ENCODE data around the gene NGDN.

The NGDN gene

DNA sequence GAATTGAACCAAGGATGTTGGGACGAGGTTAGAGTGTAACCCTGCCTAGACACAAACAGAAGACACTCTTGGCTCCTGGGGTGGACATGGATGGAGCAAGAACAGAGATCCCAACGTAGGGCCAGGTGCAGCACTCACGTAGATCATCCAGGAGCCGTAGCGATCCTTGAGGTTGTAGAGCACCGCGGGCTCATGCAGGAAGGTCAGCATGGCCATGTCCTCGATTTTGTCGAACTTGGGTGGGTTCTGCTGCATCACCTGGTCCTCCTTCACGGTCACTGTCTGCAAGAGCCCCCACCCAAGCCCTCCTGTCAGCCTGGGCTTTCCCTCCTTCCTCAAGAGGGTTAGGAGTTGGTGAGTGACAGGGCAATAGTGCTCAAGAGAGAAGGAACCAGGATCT is 36.6 kb upstream of the NGDN start:
- H3K9me3 ChIP-seq (ENCODE audit: control insufficient read depth, low read length) = no peaks in the 10 kb centered on the region

DNA sequence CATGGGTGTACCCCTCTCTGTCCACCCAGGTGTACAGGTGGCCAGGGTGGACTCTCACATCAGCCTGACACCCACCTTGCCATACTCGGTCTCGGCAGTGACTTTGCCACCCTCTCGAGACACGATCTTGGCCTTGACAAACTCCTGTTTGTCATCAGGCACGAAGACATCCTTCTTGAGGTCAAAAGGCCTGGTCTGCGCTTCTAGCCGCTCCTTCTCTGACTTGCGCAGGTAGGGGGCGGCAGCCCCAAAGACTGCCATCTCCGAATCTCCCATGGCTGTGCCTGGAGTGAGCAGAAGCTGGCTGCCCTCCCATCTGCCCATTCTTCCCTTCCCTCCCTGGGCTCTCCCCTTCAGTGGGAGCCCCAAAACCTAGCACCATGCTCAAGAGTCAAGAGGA is 36.0 kb upstream of the NGDN start:
- Histone ChIP-seq H3K9ac (ENCODE audit: low read length) (no peak overlapping the region), H3K9me3 (ENCODE audit: control insufficient read depth, low read length) (no peaks in the 10 kb centered on the region), H3K4me3 (ENCODE audit: low read length) (no peak overlapping the region), H3K36me3 (ENCODE audit: control insufficient read depth, insufficient read depth, low read length, severe bottlenecking) (no peaks in the 10 kb centered on the region), H3K4me1 (ENCODE audit: control insufficient read depth, insufficient read depth, low read length) (no peaks in the 10 kb centered on the region), H3K27me3 (replicated peaks; ENCODE audit: control insufficient read depth, insufficient read depth, low read length) (peaks cover 54% of the 10 kb centered on the region)
- DNase-seq (ENCODE audit: low read depth) = no peak

More for the DNA sequence above, 36.6 kb upstream of the NGDN start:
- Histone ChIP-seq H3K9ac (ENCODE audit: low read length) (no peak overlapping the region), H3K4me1 (ENCODE audit: control insufficient read depth, insufficient read depth, low read length) (no peaks in the 10 kb centered on the region), H3K4me3 (ENCODE audit: low read length) (no peak overlapping the region), H3K27me3 (replicated peaks; ENCODE audit: control insufficient read depth, insufficient read depth, low read length) (peaks cover 60% of the 10 kb centered on the region), H3K36me3 (ENCODE audit: control insufficient read depth, insufficient read depth, low read length, severe bottlenecking) (no peaks in the 10 kb centered on the region)
- DNase-seq (ENCODE audit: low read depth) = no peak

DNA sequence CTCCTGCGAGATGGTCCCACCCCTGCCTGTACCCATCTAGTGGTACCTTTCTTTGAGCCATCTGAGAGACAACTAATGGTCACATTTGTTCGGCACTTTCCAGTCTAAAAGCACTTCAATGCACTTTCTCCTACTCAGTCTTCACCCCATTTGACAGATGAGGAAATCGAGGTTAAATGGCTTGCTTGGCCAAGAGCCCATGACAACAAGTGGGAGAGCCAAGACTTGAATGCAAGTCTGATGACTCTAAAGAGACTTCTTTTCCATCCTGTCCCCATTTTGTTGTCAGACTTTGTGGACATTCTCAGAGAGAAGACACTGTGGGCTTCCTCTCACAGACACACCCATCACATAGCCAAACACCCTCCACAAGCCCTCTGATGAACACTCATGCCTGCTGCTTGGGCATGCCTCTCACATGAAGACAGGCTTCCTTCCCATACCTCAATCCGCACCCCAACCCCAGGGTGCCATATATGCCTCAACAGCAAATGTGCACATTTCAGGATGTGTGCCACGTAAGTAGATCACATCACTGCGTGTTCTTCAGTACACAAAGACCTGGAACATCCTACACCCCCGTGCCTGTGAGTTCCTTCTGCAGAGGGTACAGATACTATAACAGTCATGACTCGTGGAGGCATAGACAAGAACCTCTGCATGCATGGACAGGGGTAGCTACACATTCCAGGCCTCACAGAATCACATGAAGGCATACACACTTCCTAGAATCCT is 34.8 kb upstream of the NGDN start:
- Histone ChIP-seq H3K36me3 (ENCODE audit: control insufficient read depth, insufficient read depth, low read length, severe bottlenecking) (no peaks in the 10 kb centered on the region), H3K9ac (ENCODE audit: low read length) (no peak overlapping the region), H3K9me3 (ENCODE audit: control insufficient read depth, low read length) (no peaks in the 10 kb centered on the region), H3K4me1 (ENCODE audit: control insufficient read depth, insufficient read depth, low read length) (no peaks in the 10 kb centered on the region), H3K27me3 (replicated peaks; ENCODE audit: control insufficient read depth, insufficient read depth, low read length) (peaks cover 48% of the 10 kb centered on the region), H3K4me3 (ENCODE audit: low read length) (no peak overlapping the region)
- DNase-seq (ENCODE audit: low read depth) = no peak

DNA sequence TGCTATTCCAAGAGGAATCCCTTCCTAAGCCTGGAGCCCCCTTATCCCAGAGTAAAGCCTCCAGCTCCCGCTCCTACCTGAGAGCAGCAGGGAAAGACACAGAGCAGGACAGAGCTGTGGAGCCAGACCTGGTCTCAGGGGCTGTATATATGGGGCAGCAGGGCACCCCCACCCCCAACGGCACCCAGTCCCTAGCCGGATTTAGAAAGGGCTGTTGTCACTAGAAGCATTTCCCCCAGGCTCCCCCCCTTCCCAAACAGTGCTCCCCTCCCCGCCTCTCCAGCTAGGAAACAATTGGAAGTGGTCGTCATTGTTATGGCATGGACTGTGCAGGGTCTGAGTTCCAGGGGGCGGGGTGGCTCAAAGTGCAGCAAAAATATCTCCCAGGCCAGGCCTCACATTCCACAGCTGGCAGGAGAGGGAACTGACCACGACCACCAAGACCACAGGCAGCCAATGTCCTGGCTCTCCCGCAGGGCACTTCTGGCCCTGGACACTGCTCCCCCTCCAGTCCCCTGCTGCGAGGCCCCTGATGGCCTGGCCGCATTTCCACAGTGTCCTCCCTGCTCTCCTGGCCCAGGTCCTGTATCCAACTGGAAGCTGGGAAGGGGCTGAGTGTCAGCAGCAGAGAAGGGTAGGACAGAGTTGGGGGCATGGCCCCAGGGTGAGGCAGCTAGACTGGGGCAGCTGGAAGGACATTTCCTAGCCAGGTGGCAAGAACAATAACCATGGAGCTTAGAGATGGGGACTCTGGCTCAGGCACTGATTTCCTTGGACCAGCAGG is 33.8 kb upstream of the NGDN start, which contains the start of gene MYH7:
MYH7 (minus strand) TSS at position 118 of the 784 bp plus-strand sequence. CDS start 1,928 bp downstream, outside the sequence.
- H3K9me3 ChIP-seq (ENCODE audit: control insufficient read depth, low read length) = no peaks in the 10 kb centered on the region
- no peak within 1 kb of the TSS for H3K9ac ChIP-seq (ENCODE audit: low read length)
- H3K27me3 ChIP-seq (replicated peaks; ENCODE audit: control insufficient read depth, insufficient read depth, low read length) = peaks cover 44% of the 10 kb centered on the region
- H3K4me3 ChIP-seq (ENCODE audit: low read length) = no peak within 1 kb of the TSS
- H3K4me1 ChIP-seq (ENCODE audit: control insufficient read depth, insufficient read depth, low read length) = no peaks in the 10 kb centered on the region
- DNase-seq (ENCODE audit: low read depth) = no peak
- H3K36me3 ChIP-seq (ENCODE audit: control insufficient read depth, insufficient read depth, low read length, severe bottlenecking) = no peaks in the 10 kb centered on the region

DNA sequence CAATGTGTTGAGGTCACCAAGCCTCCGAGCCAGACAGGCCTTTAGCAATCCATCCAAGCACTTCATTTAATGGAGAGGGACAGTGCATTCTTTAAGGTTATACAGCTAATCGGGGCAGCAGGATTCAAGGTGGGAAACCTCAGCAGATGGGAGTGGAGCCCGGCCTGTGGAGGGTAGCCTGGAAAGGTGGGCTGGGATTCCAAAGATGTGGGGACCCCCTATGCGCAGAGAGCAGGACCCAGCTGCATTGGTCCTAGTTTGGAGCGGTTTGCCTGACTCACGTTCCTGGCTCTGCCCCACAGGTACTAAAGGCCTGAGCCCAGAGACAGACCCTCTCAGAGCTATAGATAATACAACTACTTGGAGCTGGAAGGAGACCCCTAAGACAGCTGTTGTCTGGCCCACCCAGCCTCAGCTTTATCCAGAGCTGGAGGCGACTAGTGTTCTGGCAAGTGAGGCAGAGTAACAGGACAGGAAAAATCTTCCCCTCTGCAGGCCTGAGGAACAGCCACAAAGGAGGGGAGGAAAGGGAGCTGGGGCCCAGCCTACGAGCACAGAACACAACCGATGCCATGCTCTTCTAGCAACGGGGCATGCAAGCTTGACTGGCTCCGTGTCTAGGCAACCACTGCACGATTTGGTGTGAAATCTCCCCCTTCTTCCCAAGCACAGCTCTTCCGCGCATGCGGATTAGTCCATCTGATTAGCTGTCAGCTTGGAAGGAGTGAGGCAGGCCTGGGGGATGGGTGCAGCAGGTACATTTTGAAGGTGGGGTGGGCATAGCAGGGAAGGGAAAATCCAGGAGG is 33.0 kb upstream of the NGDN start:
- Histone ChIP-seq H3K4me3 (ENCODE audit: low read length) (no peak overlapping the region), H3K36me3 (ENCODE audit: control insufficient read depth, insufficient read depth, low read length, severe bottlenecking) (no peaks in the 10 kb centered on the region), H3K4me1 (ENCODE audit: control insufficient read depth, insufficient read depth, low read length) (no peaks in the 10 kb centered on the region), H3K27me3 (replicated peaks; ENCODE audit: control insufficient read depth, insufficient read depth, low read length) (peaks cover 37% of the 10 kb centered on the region), H3K9me3 (ENCODE audit: control insufficient read depth, low read length) (no peaks in the 10 kb centered on the region), H3K9ac (ENCODE audit: low read length) (no peak overlapping the region)
- DNase-seq (ENCODE audit: low read depth) = no peak

DNA sequence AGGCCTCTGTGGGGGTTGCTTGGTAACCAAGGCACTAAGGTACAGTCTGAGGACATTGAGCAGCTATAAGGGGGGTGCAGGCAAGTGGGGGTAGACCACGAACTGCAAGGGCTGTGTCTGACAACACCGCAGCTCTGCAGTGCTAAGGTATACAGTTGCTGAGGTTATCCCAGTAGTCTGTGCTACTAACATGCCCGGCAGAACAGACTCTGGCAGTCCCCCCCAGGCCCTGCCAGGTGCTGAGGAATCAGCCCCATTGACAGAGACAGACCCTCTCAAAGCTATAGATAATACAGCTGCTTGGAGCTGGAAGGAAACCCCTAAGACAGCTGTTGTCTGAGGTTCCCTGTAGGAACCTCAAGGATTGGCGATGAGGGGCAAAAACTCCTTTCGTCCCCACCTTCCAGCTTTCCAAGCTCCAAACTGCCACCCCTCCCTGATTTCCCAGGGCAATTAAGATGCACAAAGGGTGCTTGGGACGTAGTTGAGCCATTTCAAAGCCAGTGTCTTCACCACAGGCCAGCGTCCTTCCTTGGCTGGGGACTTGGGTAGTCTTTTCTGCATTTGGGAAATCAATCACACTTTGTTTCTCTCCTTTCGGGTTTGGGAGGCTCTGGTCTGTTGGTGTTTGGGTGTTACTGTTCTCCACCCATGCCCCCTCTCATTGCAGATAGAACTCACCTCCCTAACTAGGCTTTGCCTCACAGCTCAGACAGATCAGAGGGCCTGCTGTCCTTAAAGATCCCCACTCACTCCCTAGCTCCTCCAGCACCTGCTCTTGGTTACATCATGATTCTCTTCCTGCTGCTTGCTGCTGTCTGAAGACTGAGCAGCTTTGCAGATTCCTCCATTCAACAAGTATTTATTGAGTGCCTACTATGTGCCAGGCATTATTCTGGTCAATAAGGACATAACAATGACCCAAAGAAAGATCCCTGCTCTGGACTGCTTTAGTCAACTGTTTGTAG is 32.1 kb upstream of the NGDN start:
- Histone ChIP-seq H3K27me3 (replicated peaks; ENCODE audit: control insufficient read depth, insufficient read depth, low read length) (peaks cover 39% of the 10 kb centered on the region), H3K36me3 (ENCODE audit: control insufficient read depth, insufficient read depth, low read length, severe bottlenecking) (no peaks in the 10 kb centered on the region), H3K4me3 (ENCODE audit: low read length) (no peak overlapping the region), H3K4me1 (ENCODE audit: control insufficient read depth, insufficient read depth, low read length) (no peaks in the 10 kb centered on the region), H3K9me3 (ENCODE audit: control insufficient read depth, low read length) (no peaks in the 10 kb centered on the region), H3K9ac (ENCODE audit: low read length) (no peak overlapping the region)
- DNase-seq (ENCODE audit: low read depth) = no peak

DNA sequence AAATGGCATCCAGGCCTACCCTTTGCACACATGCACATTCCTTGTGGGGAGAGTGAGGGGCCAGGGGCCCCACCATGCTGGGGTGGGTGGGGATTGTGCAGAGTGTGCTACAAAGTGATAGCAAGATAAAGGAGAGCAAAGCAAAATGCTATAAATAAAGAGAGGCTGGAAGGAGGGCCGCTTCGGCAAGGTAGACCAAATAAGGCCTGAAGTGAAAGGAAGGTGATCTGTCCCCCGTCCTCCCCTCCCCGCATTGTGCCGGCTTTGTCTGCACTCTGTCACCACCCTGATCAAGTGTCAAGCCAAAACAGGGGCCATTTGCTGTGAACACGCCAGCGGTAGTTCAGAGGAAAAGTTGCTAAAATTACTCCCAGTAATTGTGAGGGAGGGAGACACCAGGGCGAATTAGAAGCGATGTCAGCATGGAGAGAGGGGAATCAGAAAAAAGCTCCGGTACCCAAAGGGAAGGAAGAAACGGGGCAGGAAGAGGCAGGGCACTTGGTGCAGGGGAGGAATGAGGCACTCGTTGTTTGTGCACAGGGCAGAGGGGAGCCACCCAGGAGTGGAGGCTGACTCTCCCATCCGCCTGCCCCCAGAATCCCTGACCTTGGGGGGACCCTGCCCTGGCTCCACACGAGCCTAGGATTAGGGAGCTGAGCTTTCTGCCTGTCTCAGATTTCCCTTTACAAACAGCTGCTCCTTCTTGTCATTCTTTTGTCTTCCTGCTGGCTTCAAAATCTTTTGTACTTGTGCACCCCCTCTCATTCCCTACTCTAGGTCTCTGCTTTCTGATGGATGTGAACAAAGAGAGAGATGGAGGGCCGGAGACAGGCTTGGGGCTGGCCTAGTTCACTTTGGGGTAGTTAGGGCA is 31.2 kb upstream of the NGDN start:
- H3K36me3 ChIP-seq (ENCODE audit: control insufficient read depth, insufficient read depth, low read length, severe bottlenecking) = no peaks in the 10 kb centered on the region
- no peaks in the 10 kb centered on the region for H3K4me1 ChIP-seq (ENCODE audit: control insufficient read depth, insufficient read depth, low read length)
- no peaks in the 10 kb centered on the region for H3K9me3 ChIP-seq (ENCODE audit: control insufficient read depth, low read length)
- peaks cover 41% of the 10 kb centered on the region for H3K27me3 ChIP-seq (replicated peaks; ENCODE audit: control insufficient read depth, insufficient read depth, low read length)
- no peak for DNase-seq (ENCODE audit: low read depth)
- H3K9ac ChIP-seq (ENCODE audit: low read length) = no peak overlapping the region
- no peak overlapping the region for H3K4me3 ChIP-seq (ENCODE audit: low read length)

DNA sequence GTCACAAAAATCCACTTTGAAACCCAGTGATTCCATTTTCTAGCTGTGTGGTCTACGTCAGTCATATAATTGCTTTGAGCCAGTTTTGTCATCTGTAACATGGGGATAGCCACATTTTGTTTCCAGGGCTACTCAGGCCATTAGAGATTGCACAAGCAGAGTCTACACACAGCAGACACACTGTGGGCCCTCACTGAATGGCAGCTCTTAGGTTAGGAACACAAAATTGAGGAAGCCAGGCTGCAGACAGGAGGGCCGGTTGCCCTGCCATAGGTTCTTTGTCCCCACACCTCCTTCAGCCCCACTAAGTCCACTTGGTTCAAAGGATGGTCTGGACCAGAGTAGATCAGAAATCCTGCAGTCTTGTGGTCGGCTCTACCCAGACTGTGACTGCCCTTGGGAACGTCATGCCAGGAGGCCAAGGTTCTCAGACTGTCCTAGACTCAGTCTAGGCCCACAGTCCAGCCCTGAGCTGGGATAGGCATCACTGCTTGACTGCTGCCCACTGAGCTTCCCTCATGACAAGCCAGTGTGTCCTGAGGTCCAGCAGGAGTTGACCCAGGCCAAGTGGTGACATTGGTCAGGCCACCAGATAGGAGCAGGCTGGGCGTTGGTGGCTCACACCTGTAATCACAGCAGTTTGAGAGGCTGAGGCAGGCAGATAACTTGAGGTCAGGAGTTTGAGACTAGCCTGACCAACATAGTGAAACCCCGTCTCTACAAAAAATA is 30.2 kb upstream of the NGDN start:
- Histone ChIP-seq H3K4me1 (ENCODE audit: control insufficient read depth, insufficient read depth, low read length) (no peaks in the 10 kb centered on the region), H3K9ac (ENCODE audit: low read length) (no peak overlapping the region), H3K9me3 (ENCODE audit: control insufficient read depth, low read length) (no peaks in the 10 kb centered on the region), H3K27me3 (replicated peaks; ENCODE audit: control insufficient read depth, insufficient read depth, low read length) (peaks cover 39% of the 10 kb centered on the region), H3K4me3 (ENCODE audit: low read length) (no peak overlapping the region), H3K36me3 (ENCODE audit: control insufficient read depth, insufficient read depth, low read length, severe bottlenecking) (no peaks in the 10 kb centered on the region)
- no peak for DNase-seq (ENCODE audit: low read depth)

DNA sequence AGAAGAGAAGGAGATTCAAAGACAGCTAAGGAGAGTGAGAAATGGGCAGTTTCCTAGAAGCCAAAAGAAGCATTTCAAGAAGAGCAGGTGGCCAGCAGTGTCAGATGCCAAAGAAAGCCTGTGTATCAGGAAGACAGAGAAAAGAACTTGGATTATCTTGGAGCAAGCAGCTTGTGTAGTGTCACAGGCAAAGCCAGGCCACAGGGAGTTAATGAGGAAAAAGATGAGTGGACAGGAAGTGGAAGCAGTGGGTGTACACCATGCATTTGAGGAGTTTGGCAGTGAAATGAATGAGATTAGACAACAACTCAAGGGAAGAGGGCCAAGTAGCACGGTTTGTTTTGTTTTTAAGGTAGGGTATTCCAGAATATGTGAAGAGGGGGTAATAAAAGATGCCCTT is 28.4 kb upstream of the NGDN start:
- Histone ChIP-seq H3K27me3 (replicated peaks; ENCODE audit: control insufficient read depth, insufficient read depth, low read length) (peaks cover 27% of the 10 kb centered on the region), H3K4me3 (ENCODE audit: low read length) (no peak overlapping the region), H3K9ac (ENCODE audit: low read length) (no peak overlapping the region), H3K36me3 (ENCODE audit: control insufficient read depth, insufficient read depth, low read length, severe bottlenecking) (no peaks in the 10 kb centered on the region), H3K4me1 (ENCODE audit: control insufficient read depth, insufficient read depth, low read length) (no peaks in the 10 kb centered on the region), H3K9me3 (ENCODE audit: control insufficient read depth, low read length) (no peaks in the 10 kb centered on the region)
- no peak for DNase-seq (ENCODE audit: low read depth)
